Cardiac fibroblast (primary cell): ENCODE data around the gene PCNX2.
"Not testable (repeated sequence)": the region's sequence is repeated elsewhere in the genome, so short reads cannot be mapped to it uniquely, and the experiment has no call there.

Experiments used
- DNase-seq, 2 donors: peaks; one replicate each; pipeline versions ENCODE4 v3.0.0 to v3.0.0-alpha.2; 2010; ENCODE audit warnings: low read depth in 2 of 2
- H3K4me3 ChIP-seq, 2 donors: replicated peaks in 1 of 2; 1 replicate in 1 of 2; 2 replicates in 1 of 2; pipeline ENCODE4 v1.5.1; 2011; ENCODE audit warnings: low read depth in 2 of 2, low read length in 2 of 2, mild to moderate bottlenecking in 2 of 2, moderate library complexity in 1 of 2
- CTCF ChIP-seq: IDR thresholded peaks from one replicate; pipeline ENCODE4 v1.5.1; 2011; ENCODE audit warnings: low read depth, mild to moderate bottlenecking, low read length, inconsistent platforms

Gene PCNX2

GRCh38 chr1:233006108-233006507, 289.4 kb downstream of the PCNX2 start:
- DNase-seq, result no peak
- no peak overlapping the region for H3K4me3 ChIP-seq
- no peak for TF ChIP-seq CTCF

GRCh38 chr1:233005703-233006102, 289.8 kb downstream of the PCNX2 start:
- DNase-seq, result peak in 1 of 2 donors; percentile 58
- no peak overlapping the region for H3K4me3 ChIP-seq
- no peak for TF ChIP-seq CTCF

- no peak overlapping the region for H3K4me3 ChIP-seq
- no peak for TF ChIP-seq CTCF
- no peak for DNase-seq
Observed at GRCh38 chr1:233005156-233005555, 290.4 kb downstream of the PCNX2 start.

GRCh38 chr1:233004451-233004850, 291.1 kb downstream of the PCNX2 start:
- DNase-seq, result no peak
- no peak overlapping the region for H3K4me3 ChIP-seq
- no peak for TF ChIP-seq CTCF

- H3K4me3 ChIP-seq, DNase-seq: not testable (repeated sequence)
Observed at GRCh38 chr1:233003638-233004037, 291.9 kb downstream of the PCNX2 start.

GRCh38 chr1:232999956-233000625, 295.4 kb downstream of the PCNX2 start:
- no peak for DNase-seq
- no peak for TF ChIP-seq CTCF

GRCh38 chr1:232998646-232999045, 296.9 kb downstream of the PCNX2 start:
- no peak for TF ChIP-seq CTCF
- DNase-seq, result no peak
- no peak overlapping the region for H3K4me3 ChIP-seq

More at GRCh38 chr1:232999956-233000625, 295.4 kb downstream of the PCNX2 start:
- no peak overlapping the region for H3K4me3 ChIP-seq
